Hepatocyte (in vitro differentiated cells): ENCODE data around the gene TMPRSS3. TPM values are rescaled to one million over a fixed set of nuclear protein-coding genes. Genes with fewer than 3 reads are reported as not detected.

ENCODE experiments used
- DNase-seq: peaks from one replicate; pipeline ENCODE4 v3.0.0-alpha.2; 2016; ENCODE audit warnings: low spot score
- H2AFZ ChIP-seq: fragments of 200-600 bp; sonication (generic); 2 replicates; pipeline ENCODE4 v1.6.0; 2016; ENCODE audit warnings: antibody characterized with exemption, mild to moderate bottlenecking
- H3K27ac ChIP-seq: fragments of 200-600 bp; sonication (generic); 2 replicates; pipeline ENCODE4 v1.5.1; 2016; ENCODE audit warnings: mild to moderate bottlenecking
- H3K27me3 ChIP-seq: fragments of 200-600 bp; sonication (generic); 2 replicates; pipeline ENCODE4 v1.6.1; 2016
- H3K36me3 ChIP-seq: fragments of 200-600 bp; sonication (generic); replicated peaks from 2 replicates; pipeline ENCODE4 v1.5.1; 2016; ENCODE audit warnings: low read depth; ENCODE audit not compliant: insufficient read depth
- H3K4me1 ChIP-seq: fragments of 200-600 bp; sonication (generic); 2 replicates; pipeline ENCODE4 v1.5.1; 2016; ENCODE audit warnings: mild to moderate bottlenecking, moderate library complexity; ENCODE audit not compliant: insufficient read depth
- H3K4me2 ChIP-seq: fragments of 200-600 bp; sonication (generic); 2 replicates; pipeline ENCODE4 v1.6.0; 2016
- H3K4me3 ChIP-seq: fragments of 200-600 bp; sonication (generic); 2 replicates; pipeline ENCODE4 v1.5.1; 2016; ENCODE audit warnings: mild to moderate bottlenecking
- H3K79me2 ChIP-seq: fragments of 200-600 bp; sonication (generic); 2 replicates; pipeline ENCODE4 v1.6.0; 2017; ENCODE audit warnings: mild to moderate bottlenecking
- H3K9me2 ChIP-seq: fragments of 200-600 bp; sonication (generic); replicated peaks from 2 replicates; pipeline ENCODE4 v1.6.0; 2017; ENCODE audit warnings: mild to moderate bottlenecking; ENCODE audit not compliant: insufficient read depth
- H3K9me3 ChIP-seq: fragments of 200-600 bp; sonication (generic); 2 replicates; pipeline ENCODE4 v1.5.1; 2016; ENCODE audit warnings: low read depth, mild to moderate bottlenecking
- H4K20me1 ChIP-seq: fragments of 200-600 bp; sonication (generic); 2 replicates; pipeline ENCODE4 v1.6.0; 2016; ENCODE audit warnings: mild to moderate bottlenecking; ENCODE audit not compliant: insufficient read depth, poor library complexity, severe bottlenecking
- CTCF ChIP-seq: fragments of 200-600 bp; sonication (generic); IDR thresholded peaks from 2 replicates; pipeline ENCODE4 v1.5.1; 2016; ENCODE audit warnings: antibody characterized with exemption, mild to moderate bottlenecking; ENCODE audit not compliant: poor library complexity
- EZH2 ChIP-seq: fragments of 200-600 bp; sonication (generic); IDR thresholded peaks from 2 replicates; pipeline ENCODE4 v1.6.1; 2016; ENCODE audit warnings: antibody characterized with exemption, mild to moderate bottlenecking, borderline replicate concordance
- EZH2phosphoT487 ChIP-seq: fragments of 200-600 bp; sonication (generic); IDR thresholded peaks from one replicate; pipeline ENCODE4 v1.6.1; 2018; ENCODE audit warnings: antibody characterized with exemption, mild to moderate bottlenecking, low read depth, moderate library complexity; ENCODE audit not compliant: unreplicated experiment, severe bottlenecking
- WGBS: methylation state at CpG from one replicate; pipeline ENCODE4 v1.1.6; 2016; ENCODE audit warnings: low lambda C conversion rate; ENCODE audit errors: missing lambda C conversion rate; 5-methylcytosine and 5-hydroxymethylcytosine counted together
- polyA plus RNA-seq: library from polyadenylated mRNA; unstranded; fragments of >200 nt; fragmentation: Nextera tagmentation; extraction: Ambion mirVana; gene quantifications from 2 replicates; pipeline ENCODE4 v1.2.1, GENCODE V29; 2016
- total RNA-seq: library from RNA; depleted of rRNA; stranded (reverse); fragments of >200 nt; gene quantifications from 2 replicates; pipeline ENCODE4 v1.2.3, GENCODE V29; 2014

TMPRSS3 gene
- total and polyA plus RNA-seq, 2 experiments from 2014 or later = 1.4 to 1.7 TPM

DNA sequence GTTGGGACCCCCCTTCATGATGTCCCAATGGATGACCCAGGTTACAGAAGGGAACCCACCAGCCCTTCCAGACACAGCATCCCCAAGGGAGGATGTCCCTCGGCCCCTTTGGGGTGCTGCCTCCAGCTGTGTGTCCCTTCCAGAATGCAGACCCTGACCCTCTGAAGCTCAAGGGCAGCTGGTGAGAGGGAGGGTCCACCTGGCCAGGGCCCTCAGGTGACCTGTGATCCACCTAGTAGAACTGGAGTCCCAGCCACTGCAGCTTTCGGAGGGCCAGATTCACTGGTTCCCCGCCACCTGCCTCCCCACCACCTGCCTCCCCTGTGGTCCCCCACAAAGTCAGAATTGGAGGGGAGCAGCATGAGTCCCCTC is 19.9 kb downstream of the TMPRSS3 start:
- Histone ChIP-seq H3K27me3 (no peaks in the 10 kb centered on the region), H3K4me1 (no peaks in the 10 kb centered on the region), H3K36me3 (no peaks in the 10 kb centered on the region), H3K9me2 (no peaks in the 10 kb centered on the region), H3K4me3 (no peak overlapping the region), H3K4me2 (no peak overlapping the region), H4K20me1 (no peaks in the 10 kb centered on the region), H3K79me2 (no peaks in the 10 kb centered on the region), H2AFZ (no peak overlapping the region), H3K27ac (no peak overlapping the region), H3K9me3 (no peaks in the 10 kb centered on the region)
- TF ChIP-seq EZH2 (no peak), CTCF (no peak), EZH2phosphoT487 (no peak)
- 81% methylated on average over 3 of the region's 3 CpGs for WGBS
- DNase-seq = no peak

DNA sequence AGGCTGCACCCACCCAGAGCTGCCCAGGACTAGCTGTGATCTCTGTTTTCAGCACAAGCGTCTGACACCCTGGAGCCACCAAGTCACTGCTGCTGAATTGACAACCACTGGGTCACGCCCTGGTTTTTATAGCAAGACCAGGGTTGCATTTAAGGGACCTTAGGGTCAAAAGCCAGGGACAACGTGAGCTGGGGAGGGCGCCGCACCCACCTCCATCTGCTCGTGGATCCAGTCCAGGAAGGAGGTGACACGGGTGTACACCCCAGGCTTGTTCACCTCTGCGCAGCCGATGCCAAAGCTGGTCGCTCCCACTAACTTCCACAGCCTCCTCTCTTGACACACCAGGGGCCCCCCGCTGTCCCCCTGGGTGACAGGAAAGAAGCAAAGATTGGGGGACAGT is 20.3 kb downstream of the TMPRSS3 start:
- no peak for DNase-seq
- TF ChIP-seq CTCF = no peak
- no peaks in the 10 kb centered on the region for H4K20me1 ChIP-seq
- H3K36me3 ChIP-seq = no peaks in the 10 kb centered on the region
- H3K27me3 ChIP-seq = no peaks in the 10 kb centered on the region
- H3K4me3 ChIP-seq = no peak overlapping the region
- no peak overlapping the region for H2AFZ ChIP-seq
- WGBS = 82% methylated on average over 11 of the region's 11 CpGs
- H3K9me2 ChIP-seq = no peaks in the 10 kb centered on the region
- H3K79me2 ChIP-seq = no peaks in the 10 kb centered on the region
- H3K4me2 ChIP-seq = no peak overlapping the region
- H3K27ac ChIP-seq = no peak overlapping the region
- H3K9me3 ChIP-seq = no peaks in the 10 kb centered on the region
- H3K4me1 ChIP-seq = no peaks in the 10 kb centered on the region

DNA sequence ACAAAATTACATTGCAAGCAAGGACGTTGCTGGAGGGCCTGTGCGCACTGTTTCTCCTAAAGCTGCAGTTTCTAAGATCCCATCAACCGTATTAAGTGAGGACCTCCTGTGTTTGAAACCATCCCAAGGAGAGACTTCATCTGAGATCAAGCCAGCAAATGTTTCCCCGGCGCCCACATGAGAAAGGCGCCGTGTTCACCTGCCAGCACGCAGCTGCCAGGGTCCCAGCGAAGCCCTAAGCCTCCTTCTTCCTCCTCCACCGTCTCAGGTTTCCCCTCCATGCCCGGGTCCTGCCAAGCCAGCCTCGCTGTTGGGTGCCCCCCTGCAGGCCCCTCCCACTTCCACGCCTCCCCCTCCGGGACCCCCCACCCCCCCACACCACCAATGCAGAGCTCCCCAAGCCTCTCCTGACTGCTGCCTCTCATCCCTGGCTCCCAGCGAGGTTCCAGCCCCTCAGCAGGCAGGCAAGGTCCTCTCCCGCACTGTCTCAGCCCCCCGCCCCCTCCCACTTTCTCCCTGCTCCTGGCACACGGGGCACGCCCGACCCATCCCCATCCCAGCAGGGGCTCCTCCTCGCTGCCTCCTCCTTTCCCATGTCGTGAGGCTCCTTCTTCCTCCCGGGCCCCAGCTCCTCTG is 20.9 kb downstream of the TMPRSS3 start:
- no peak for TF ChIP-seq CTCF
- TF ChIP-seq EZH2 = no peak
- no peak for TF ChIP-seq EZH2phosphoT487
- 67% methylated on average over 11 of the region's 23 CpGs for WGBS
- no peak overlapping the region for H3K4me3 ChIP-seq
- no peaks in the 10 kb centered on the region for H3K79me2 ChIP-seq
- H4K20me1 ChIP-seq = no peaks in the 10 kb centered on the region
- DNase-seq = no peak
- H3K27me3 ChIP-seq = no peaks in the 10 kb centered on the region
- no peaks in the 10 kb centered on the region for H3K9me2 ChIP-seq
- H3K27ac ChIP-seq = no peak overlapping the region
- no peaks in the 10 kb centered on the region for H3K36me3 ChIP-seq
- H3K9me3 ChIP-seq = no peaks in the 10 kb centered on the region
- no peak overlapping the region for H3K4me2 ChIP-seq
- no peaks in the 10 kb centered on the region for H3K4me1 ChIP-seq
- no peak overlapping the region for H2AFZ ChIP-seq

DNA sequence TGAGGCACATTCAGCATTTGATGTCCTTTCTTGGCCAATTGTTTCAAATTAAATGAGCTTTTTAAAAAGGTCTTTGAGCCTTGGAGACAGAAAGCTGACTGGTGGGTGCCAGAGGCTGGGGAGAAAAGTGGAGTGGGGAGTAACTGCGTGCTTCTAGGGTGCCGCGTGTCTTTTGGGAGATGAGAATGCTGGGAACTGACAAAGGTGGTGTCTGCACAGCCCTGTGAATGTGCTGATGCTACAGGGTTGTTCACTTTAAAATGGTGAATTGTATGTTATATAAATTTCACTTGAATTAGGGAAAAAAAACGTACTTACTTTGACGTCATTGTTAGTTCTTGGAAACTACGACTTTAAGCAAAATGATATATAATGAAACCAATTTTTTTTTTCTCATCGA is 21.4 kb downstream of the TMPRSS3 start:
- H3K4me2 ChIP-seq = no peak overlapping the region
- H2AFZ ChIP-seq = no peak overlapping the region
- H3K9me3 ChIP-seq = no peaks in the 10 kb centered on the region
- H4K20me1 ChIP-seq = no peaks in the 10 kb centered on the region
- no peaks in the 10 kb centered on the region for H3K4me1 ChIP-seq
- no peak for DNase-seq
- no peaks in the 10 kb centered on the region for H3K79me2 ChIP-seq
- no peaks in the 10 kb centered on the region for H3K27me3 ChIP-seq
- no peak overlapping the region for H3K27ac ChIP-seq
- H3K36me3 ChIP-seq = no peaks in the 10 kb centered on the region
- WGBS = 94% methylated on average over 7 of the region's 7 CpGs
- no peaks in the 10 kb centered on the region for H3K9me2 ChIP-seq
- H3K4me3 ChIP-seq = no peak overlapping the region
- no peak for TF ChIP-seq EZH2
